Amniotic stem cell (primary cell): ENCODE data around the gene OR8J1.
"Not testable (repeated sequence)": the region's sequence is repeated elsewhere in the genome, so short reads cannot be mapped to it uniquely, and the experiment has no call there.

Source experiments
- DNase-seq: peaks from one replicate; lab custom pipeline; 2025; lab: John Stamatoyannopoulos, UW

OR8J1 gene

GRCh38 chr11:56353991-56354390 is at the start of gene OR8J1:
TSS of gene OR8J1 (plus strand) at chr11:56354291. CDS start at chr11:56360247, 5,956 bp downstream.
- DNase-seq = no peak

GRCh38 chr11:56307836-56308235 is 46.3 kb upstream of the OR8J1 start:
- DNase-seq = no peak

- DNase-seq = no peak
Observed at GRCh38 chr11:56314844-56315243, 39.2 kb upstream of the OR8J1 start, which contains the start of gene OR8K3. TSS of gene OR8K3 (plus strand) at chr11:56315144. CDS start at chr11:56318307, 3,163 bp downstream.

- DNase-seq = no peak
Observed at GRCh38 chr11:56331861-56332491, 22.1 kb upstream of the OR8J1 start.

- no peak for DNase-seq
Observed at GRCh38 chr11:56333156-56333555, 20.9 kb upstream of the OR8J1 start.

- no peak for DNase-seq
Observed at GRCh38 chr11:56340289-56340688, 13.8 kb upstream of the OR8J1 start.

GRCh38 chr11:56345739-56346138 is 8.4 kb upstream of the OR8J1 start, which contains the start of gene OR8K1:
TSS of gene OR8K1 (plus strand) at chr11:56346039. CDS start at chr11:56346039, 0 bp downstream.
- DNase-seq = no peak

GRCh38 chr11:56375324-56375723 is 21.2 kb downstream of the OR8J1 start, which contains the start of gene OR8U1:
TSS of gene OR8U1 (plus strand) at chr11:56375624. CDS start at chr11:56375624, 0 bp downstream.
- no peak for DNase-seq

GRCh38 chr11:56380120-56380519 is 26.0 kb downstream of the OR8J1 start:
- no peak for DNase-seq

- DNase-seq = no peak
Observed at GRCh38 chr11:56394381-56394780, 40.3 kb downstream of the OR8J1 start.

GRCh38 chr11:56396047-56396446 is 42.0 kb downstream of the OR8J1 start:
- no peak for DNase-seq

- not testable (repeated sequence) for DNase-seq
Observed at GRCh38 chr11:56401858-56402461, 47.9 kb downstream of the OR8J1 start.

GRCh38 chr11:56404393-56404792 is 50.3 kb downstream of the OR8J1 start:
- DNase-seq = no peak

GRCh38 chr11:56410801-56411200 is 56.7 kb downstream of the OR8J1 start:
- no peak for DNase-seq
